ENCODE results near the gene SNED1.

Gene SNED1

GRCh38 chr2:241020201-241020600 is 21.8 kb downstream of the SNED1 start:
- Histone ChIP-seq H3K9me3 (ENCODE audit: control insufficient read depth, insufficient read depth, low read depth, low read length) (no peaks in the 10 kb centered on the region; the same call in 1 of the 2 replicates), H3K27ac (ENCODE audit: extremely low read depth, low read depth, low read length) (no peak overlapping the region), H3K36me3 (ENCODE audit: control insufficient read depth in 2 of 2, insufficient read depth in 1 of 2, low read length in 2 of 2) (no peaks in the 10 kb centered on the region), H3K4me3 (ENCODE audit: low read depth, low read length) (no peak overlapping the region), H3K4me1 (ENCODE audit: control insufficient read depth, insufficient read depth, low read length) (no peaks in the 10 kb centered on the region)
- ChIA-PET CTCF (no interaction called here), POLR2A (interaction anchor here (1.8 kb wide), 1 partner anchor 10 kb away, joined by 6 read pairs; no protein-coding TSS in a partner anchor)
- no peak for TF ChIP-seq GLI2 (tag by site-specific recombination; IDR thresholded peaks at IDR 0.05; ENCODE audit: borderline replicate concordance, low read depth)
- TF ChIP-seq ZNF623 (tag by site-specific recombination; IDR thresholded peaks at IDR 0.05), result no peak
- no peak for TF ChIP-seq ZNF837 (tag by site-specific recombination; IDR thresholded peaks at IDR 0.05)
- no peak for TF ChIP-seq ZNF548 (tag by site-specific recombination; IDR thresholded peaks at IDR 0.05)

GRCh38 chr2:241020629-241021190 is 22.3 kb downstream of the SNED1 start:
- Histone ChIP-seq H3K4me3 (ENCODE audit: low read depth, low read length) (no peak overlapping the region), H3K36me3 (ENCODE audit: control insufficient read depth in 2 of 2, insufficient read depth in 1 of 2, low read length in 2 of 2) (no peaks in the 10 kb centered on the region), H3K27ac (ENCODE audit: extremely low read depth, low read depth, low read length) (no peak overlapping the region), H3K4me1 (ENCODE audit: control insufficient read depth, insufficient read depth, low read length) (no peaks in the 10 kb centered on the region), H3K9me3 (ENCODE audit: control insufficient read depth, insufficient read depth, low read depth, low read length) (no peaks in the 10 kb centered on the region; the same call in 1 of the 2 replicates)
- CTCF ChIA-PET, result no interaction called here
- POLR2A ChIA-PET, result interaction anchor here (1.8 kb wide), 1 partner anchor 10 kb away, joined by 6 read pairs; no protein-coding TSS in a partner anchor
- no peak for TF ChIP-seq HIC1 (tag by site-specific recombination; IDR thresholded peaks at IDR 0.05)
- TF ChIP-seq ZNF449 (tag by site-specific recombination; IDR thresholded peaks at IDR 0.05), result no peak
- no peak for TF ChIP-seq HOXA7 (CRISPR knock-in tag; IDR thresholded peaks at IDR 0.05; ENCODE audit: borderline replicate concordance)
- TF ChIP-seq ZNF548 (tag by site-specific recombination; IDR thresholded peaks at IDR 0.05), result no peak
- no peak for TF ChIP-seq ZNF560 (tag by site-specific recombination; IDR thresholded peaks at IDR 0.05; ENCODE audit: borderline replicate concordance)
- TF ChIP-seq PATZ1 (tag by site-specific recombination; IDR thresholded peaks at IDR 0.05), result no peak
- no peak for TF ChIP-seq ZIC2 (tag by site-specific recombination; IDR thresholded peaks at IDR 0.05)
- TF ChIP-seq ZNF585B (tag by site-specific recombination; IDR thresholded peaks at IDR 0.05), result no peak
- no peak for TF ChIP-seq ZNF571 (tag by site-specific recombination; IDR thresholded peaks at IDR 0.05)
- no peak for TF ChIP-seq ZNF658 (tag by site-specific recombination; IDR thresholded peaks at IDR 0.05)
- TF ChIP-seq ZNF391 (tag by site-specific recombination; IDR thresholded peaks at IDR 0.05; ENCODE audit: borderline replicate concordance, low read depth), result no peak
- no peak for TF ChIP-seq ZBTB1 (tag by site-specific recombination; IDR thresholded peaks at IDR 0.05)
- no peak for TF ChIP-seq ZNF404 (tag by site-specific recombination; IDR thresholded peaks at IDR 0.05)
- no peak for TF ChIP-seq KLF8 (tag by site-specific recombination; IDR thresholded peaks at IDR 0.05)
